Measurements from ENCODE around the gene SND1.

SND1 gene

GRCh38 chr7:127732306-127732705 is 80.3 kb downstream of the SND1 start:
- no peak for DNase-seq (ENCODE audit: low spot score)

DNA sequence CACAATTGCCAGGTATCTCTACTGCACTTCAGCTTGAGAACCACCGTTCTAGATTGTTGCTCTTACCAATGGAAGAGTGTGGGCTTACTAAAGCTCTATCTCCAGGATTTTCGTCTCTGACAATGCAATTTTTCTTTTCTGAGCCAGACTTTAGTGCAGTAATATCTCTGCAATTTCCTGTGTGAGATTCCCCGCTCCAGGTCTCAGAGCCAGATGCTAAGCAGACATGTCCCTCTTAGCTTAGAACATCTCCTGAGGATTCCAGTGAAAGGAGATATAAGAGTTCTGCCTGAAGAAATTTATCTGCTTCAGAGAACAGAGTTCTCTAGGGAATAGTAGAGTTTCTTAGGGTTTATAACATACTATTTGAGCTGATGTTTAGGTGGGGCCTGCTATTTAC is 82.0 kb downstream of the SND1 start:
- DNase-seq (ENCODE audit: low spot score) = no peak

GRCh38 chr7:127736511-127736910 is 84.5 kb downstream of the SND1 start:
- DNase-seq (ENCODE audit: low spot score) = no peak

GRCh38 chr7:127738859-127739258 is 86.9 kb downstream of the SND1 start:
- no peak for DNase-seq (ENCODE audit: low spot score)

DNA sequence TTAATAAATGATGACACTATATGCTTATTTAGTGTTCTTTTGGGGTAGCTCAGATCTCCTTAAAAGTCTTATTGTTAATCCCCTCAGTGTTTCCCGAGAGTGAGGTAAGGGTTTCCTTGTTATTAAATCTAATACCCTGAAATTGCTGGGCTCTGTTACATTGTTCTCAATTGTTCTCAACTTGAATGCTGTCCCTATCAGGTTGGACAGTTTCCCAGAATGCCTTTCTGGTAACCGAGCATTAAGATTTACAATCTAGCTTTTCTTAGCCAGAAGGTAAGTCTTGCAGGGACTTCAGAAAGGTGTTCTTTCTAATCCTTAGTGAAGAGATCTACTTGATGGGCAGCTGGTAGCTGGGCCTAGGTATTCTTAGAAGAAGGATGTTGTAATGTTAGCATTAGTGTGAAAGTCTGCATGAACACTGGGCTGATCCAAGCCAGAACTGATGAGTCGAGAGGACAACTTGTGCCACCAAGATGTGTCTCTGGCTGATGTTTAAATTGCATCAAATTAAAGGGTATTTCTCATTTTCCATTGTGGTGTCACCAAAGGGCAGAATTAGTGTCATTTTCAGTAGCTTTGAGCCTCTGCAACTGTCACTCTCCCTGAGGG is 89.9 kb downstream of the SND1 start:
- DNase-seq (ENCODE audit: low spot score) = no peak

DNA sequence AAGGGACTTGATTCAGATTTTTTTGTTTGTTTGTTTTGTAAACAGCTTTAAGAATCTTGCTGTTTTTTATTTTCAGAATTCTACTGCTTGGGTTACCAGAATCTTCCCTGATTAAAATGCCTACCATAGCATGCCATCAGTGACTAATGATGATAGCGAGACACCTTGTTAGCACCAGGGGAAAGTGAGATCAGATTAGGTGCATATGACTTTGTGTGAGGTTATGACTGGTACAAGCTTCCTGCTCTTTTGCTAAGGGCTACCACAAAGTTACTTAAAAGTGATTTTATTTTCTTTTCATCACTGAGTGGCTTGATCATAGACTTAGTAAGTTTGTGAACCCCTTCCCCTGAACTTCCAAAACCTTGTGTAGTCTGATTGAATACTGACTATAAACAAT is 93.5 kb downstream of the SND1 start:
- peak; percentile 67 for DNase-seq (ENCODE audit: low spot score)

- no peak for DNase-seq (ENCODE audit: low spot score)
Measured at GRCh38 chr7:127751062-127751461, 99.1 kb downstream of the SND1 start.

GRCh38 chr7:127751490-127752448 is 99.8 kb downstream of the SND1 start:
- DNase-seq (ENCODE audit: low spot score) = no peak

DNA sequence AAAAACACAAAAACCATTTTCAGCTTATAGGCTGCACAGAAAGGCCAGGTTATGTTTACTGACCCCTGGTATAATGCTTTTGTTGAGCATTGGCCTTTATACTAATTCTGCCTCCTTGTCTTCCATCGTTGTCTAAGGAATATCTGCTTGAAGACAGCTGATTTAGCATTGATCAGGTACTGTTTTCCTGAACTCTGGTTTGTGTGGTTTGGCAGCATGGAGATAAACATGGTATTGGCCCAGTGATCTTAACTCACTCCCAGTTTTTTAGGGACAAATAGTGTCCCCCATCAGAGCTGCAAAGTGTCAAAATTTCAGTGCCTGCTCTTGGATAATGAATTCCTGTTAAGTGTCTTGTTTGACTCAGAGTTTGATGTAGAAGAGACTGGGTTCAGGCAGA is 100.8 kb downstream of the SND1 start:
- DNase-seq (ENCODE audit: low spot score) = no peak

GRCh38 chr7:127754457-127754856 is 102.5 kb downstream of the SND1 start:
- DNase-seq (ENCODE audit: low spot score) = no peak

DNA sequence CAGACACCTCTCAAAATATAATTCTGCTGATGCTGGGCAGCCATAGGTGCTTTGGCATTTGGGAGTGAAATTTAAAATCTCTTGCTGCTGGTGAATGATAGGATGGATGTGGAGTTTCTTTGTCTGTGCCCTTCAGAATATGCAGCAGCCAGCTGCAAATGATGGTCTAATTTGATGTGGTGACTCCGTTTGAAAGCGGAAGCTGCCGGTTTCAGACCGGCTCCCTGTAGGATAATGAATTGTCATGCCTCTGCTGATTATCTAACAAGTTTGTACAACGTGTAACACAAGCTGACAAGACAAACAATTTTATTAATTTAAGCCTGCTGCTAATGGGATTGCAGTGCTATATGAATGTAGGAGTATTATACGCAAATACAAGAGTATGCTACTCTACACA is 103.5 kb downstream of the SND1 start:
- DNase-seq (ENCODE audit: low spot score) = no peak

GRCh38 chr7:127755965-127756364 is 104.0 kb downstream of the SND1 start:
- no peak for DNase-seq (ENCODE audit: low spot score)

DNA sequence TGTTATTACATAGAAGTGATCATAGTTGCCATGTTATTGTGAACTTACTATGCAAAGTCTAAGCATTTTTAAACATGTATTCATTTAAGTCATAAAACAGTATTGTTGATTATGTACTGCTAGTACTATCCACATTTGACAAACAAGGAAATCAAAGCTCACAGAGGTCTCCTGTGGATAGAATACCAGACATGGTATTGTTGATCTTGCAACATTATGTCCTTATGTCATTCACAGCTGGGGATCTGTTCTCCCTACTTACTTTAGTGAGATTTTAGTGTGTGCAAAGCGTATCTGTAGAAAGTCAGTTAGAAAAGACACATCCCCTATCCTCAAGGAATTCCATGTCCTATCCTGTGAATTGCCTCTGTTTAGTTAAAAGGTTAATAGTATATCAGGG is 106.1 kb downstream of the SND1 start:
- DNase-seq (ENCODE audit: low spot score) = no peak

GRCh38 chr7:127758845-127759244 is 106.9 kb downstream of the SND1 start:
- DNase-seq (ENCODE audit: low spot score) = no peak

- DNase-seq (ENCODE audit: low spot score) = no peak
Measured at GRCh38 chr7:127759945-127760421, 108.0 kb downstream of the SND1 start.

GRCh38 chr7:127760436-127761031 is 108.5 kb downstream of the SND1 start:
- DNase-seq (ENCODE audit: low spot score) = no peak

- no peak for DNase-seq (ENCODE audit: low spot score)
Measured at GRCh38 chr7:127761196-127761595, 109.2 kb downstream of the SND1 start.

GRCh38 chr7:127764681-127765080 is 112.7 kb downstream of the SND1 start:
- no peak for DNase-seq (ENCODE audit: low spot score)

DNA sequence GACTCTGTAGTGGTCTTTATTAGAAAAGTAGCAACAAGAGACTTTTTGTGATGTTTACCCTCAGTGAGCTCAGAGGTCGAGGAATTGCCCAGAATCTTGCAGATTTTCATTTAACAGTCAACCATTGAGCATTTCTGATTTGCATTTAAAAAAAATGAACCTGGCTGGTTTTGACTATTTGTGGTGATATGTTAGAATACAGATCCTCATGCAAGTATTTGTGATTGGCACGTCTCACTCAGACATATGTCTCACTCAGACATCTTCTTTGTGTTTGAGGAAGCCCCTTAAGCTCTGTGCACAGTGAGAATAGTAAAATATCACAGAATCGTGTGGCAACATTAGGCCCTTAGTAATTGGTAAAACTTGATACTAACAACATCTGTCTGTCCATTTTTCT is 113.2 kb downstream of the SND1 start:
- no peak for DNase-seq (ENCODE audit: low spot score)

- DNase-seq (ENCODE audit: low spot score) = no peak
Measured at GRCh38 chr7:127766831-127767459, 115.0 kb downstream of the SND1 start.

DNA sequence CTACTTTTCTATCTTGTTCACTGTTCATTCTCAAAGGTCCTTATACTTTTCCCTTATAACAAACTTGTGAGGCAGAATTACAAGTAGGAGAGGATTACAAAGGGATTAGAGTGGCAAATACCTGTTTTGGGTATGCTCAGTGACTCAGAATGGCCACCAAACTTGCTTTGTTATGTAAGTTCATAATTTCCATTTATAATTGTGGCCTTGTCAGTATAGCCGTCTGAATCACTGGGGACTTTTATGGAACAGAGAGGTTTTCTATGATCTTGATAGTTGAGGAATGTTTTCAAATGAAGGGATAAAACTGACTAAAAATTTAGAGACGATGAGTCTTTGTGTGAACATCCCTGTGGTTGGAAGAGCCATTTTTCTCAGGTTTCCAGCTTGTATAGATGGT is 116.2 kb downstream of the SND1 start:
- no peak for DNase-seq (ENCODE audit: low spot score)

- no peak for DNase-seq (ENCODE audit: low spot score)
Measured at GRCh38 chr7:127769137-127769536, 117.1 kb downstream of the SND1 start.
